Fibroblast of skin of left biceps (primary cell): Measurements from ENCODE around the gene CHTOP.
"Not testable (repeated sequence)": the region's sequence is repeated elsewhere in the genome, so short reads cannot be mapped to it uniquely, and the experiment has no call there.

Experiments
- DNase-seq, 2 experiments: peaks; one replicate each; pipeline ENCODE4 v3.0.0-alpha.2; 2013; ENCODE audit warnings: low read depth in 2 of 2

CHTOP gene

DNA sequence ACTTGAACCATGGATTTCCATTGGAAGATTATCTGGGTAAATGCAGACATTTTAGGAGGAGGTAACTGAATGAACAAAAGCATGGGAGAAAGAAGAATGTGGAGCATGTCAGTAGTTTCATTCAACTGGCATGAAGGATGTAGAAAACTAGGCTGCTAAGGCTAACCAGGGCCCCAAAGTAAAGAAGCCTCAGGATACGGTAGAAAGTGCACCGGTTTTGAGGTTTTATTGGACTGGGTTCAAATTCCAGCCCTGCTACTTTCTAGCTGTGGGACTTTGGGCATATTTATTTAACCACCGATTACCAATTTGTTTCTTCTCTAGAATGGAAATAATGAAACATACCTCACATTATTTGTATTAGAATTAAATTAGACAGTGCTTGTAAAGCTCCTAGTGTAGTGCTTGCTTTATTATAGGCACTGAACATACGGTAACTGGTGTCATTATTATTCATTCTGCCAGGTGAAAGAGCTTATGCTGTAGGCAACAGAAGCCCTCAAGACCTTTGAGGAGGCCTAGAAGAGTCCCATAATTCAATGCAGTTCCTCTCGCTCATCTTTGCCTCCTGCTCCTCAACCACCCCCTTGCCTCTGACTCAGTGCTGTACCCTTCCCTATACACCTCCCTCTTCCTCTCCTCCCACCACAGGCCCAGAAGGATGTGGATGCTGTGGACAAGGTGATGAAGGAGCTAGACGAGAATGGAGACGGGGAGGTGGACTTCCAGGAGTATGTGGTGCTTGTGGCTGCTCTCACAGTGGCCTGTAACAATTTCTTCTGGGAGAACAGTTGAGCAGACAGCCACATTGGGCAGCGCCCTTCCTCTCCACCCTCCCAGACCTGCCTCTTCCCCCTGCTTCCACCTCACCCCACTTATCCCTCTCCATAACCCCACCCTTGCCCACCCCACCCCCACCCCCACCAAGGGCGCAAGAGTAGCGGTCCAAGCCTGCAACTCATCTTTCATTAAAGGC lies 2.5 kb upstream of the CHTOP start:
- DNase-seq = no peak

DNA sequence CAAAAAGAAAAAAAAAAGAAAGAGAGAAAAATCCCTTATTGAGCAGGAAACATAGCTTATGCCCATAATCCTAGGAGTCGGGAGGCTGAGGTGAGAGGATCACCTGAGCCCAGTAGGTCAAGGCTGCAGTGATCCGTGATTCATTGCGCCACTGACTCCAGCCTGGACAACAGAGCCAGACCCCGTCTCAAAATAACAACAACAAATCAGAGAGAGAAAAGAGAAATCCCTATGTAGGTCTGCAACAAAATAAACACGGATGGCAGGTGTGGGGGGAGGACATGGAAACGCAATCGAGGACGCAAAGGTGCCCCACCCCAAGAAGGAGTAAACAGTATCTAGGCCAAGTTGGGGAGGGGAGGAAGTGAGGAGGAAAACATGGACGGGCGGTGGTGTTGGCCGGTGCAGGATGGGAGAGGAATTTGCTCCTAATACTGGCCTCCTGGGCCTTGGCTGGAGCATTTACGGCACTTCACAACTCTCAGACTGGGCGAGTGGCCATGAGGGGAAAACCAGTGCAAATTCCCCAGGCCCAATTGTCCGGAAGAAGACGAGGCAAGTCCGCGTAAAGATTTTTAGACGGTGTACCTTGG lies 609 bp upstream of the CHTOP start:
- no peak for DNase-seq

DNA sequence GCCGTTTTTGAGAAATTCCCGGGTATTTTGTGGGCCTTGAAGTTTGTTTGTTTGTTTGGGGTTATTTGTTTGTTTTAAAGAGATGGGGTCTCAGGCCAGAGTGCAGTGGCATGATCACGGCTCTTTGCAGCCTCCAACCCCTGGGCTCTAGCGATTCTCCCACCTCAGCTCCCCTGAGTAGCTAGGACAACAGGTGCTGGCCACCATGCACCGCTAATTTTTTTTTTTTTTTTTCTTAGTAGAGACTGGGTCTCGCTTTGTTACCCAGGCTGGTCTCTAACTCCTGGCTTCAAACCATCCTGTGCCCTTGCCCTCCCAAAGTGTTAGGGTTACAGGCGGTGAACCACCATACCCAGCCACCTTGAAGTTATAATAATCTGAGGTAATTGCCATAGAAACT lies 2.0 kb downstream of the CHTOP start:
- DNase-seq = no peak

DNA sequence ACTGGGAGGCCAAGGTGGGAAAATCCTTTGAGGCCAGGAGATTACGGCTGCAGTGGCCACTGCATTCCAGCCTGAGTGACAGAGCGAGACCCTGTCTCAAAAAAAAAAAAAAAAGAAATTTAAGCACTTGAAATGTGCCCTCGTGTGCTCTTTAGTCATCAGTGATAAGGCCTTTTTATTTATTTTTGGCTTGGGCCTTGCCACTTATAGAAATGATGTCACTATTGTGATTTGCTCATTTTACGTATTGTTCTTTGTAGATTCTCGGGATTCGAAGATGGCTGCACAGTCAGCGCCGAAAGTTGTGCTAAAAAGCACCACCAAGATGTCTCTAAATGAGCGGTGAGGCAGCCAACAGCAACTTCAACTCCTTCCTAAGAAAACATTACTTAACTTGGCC lies 2.4 kb downstream of the CHTOP start:
- DNase-seq = no peak

DNA sequence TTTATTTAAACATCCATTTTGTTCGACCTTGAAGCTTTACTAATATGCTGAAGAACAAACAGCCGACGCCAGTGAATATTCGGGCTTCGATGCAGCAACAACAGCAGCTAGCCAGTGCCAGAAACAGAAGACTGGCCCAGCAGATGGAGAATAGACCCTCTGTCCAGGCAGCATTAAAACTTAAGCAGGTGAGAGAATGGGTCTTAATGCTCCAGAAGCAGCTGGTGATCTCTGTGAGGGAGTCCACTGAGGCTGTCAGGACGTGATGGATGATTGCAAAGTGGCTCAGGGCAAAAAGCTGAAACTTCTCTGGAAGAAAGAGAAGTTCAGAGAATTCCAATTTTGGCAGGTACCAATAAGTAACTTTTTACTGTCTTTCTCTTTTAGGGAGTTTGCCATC lies 4.4 kb downstream of the CHTOP start:
- DNase-seq = no peak

DNA sequence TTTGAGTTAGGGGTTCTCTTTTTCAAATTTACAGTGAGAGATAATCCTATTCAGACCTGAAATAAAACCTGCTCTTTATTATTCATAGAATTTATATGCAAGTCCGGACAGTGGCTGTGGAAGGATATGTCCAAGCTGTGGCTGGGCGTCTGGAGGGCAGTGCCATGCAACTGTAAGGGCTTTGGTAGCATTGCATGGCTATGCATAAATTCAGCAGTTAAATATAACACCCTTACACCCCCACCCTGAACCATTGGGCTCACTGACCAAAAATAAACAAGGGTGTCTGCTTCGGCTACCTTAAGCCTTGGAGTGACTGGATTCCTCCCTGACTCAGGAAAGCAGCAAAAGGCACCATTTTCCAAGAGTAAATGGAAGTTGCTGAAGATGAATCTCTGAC lies 5.4 kb downstream of the CHTOP start:
- no peak for DNase-seq

DNA sequence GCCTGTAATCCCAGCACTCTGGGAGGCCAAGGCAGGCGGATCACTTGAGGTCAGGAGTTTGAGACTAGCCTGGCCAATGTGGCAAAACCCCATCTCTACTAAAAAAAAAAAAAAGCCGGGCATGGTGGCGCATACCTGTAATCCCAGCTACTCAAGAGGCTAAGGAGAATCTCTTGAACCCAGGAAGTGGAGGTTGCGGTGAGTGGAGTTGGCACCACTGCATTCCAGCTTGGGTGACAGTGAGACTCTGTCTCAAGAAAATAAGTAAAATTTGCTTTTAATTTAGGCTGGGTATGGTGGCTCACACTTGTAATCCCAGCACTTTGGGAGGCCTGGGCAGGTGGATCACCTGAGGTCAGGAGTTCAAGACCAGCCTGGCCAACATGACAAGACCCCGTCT lies 6.3 kb downstream of the CHTOP start:
- DNase-seq = not testable (repeated sequence)

DNA sequence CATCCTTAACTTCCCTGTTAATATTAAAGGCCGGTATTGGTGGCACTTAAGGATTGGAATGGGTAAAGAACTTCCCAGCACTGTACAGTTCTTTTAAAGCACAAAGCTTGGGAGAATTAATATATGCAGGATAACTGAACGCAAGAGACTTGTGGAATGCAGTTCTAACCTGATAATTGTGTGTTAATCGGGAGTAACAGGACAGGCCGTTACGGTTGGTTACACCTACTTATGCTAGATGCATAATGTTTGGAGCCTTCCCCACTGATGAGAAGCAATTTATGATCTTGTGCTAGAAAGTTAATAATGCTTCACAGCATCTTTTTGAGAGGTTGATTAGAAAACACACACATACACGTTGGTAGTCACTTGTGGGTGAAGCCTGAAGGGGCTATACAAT lies 7.0 kb downstream of the CHTOP start:
- DNase-seq = no peak

DNA sequence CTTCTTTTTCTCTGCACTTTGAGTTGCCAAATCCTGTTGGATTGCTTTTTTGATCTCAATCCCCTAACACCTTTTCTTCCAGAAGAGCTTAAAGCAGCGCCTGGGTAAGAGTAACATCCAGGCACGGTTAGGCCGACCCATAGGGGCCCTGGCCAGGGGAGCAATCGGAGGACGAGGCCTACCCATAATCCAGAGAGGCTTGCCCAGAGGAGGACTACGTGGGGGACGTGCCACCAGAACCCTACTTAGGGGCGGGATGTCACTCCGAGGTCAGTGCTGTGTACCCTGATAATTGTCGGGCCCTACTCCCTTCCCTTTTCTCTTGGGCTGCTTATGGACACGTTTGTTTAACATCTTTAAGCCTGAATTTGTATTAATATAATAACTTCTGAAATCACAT lies 8.3 kb downstream of the CHTOP start:
- no peak for DNase-seq

DNA sequence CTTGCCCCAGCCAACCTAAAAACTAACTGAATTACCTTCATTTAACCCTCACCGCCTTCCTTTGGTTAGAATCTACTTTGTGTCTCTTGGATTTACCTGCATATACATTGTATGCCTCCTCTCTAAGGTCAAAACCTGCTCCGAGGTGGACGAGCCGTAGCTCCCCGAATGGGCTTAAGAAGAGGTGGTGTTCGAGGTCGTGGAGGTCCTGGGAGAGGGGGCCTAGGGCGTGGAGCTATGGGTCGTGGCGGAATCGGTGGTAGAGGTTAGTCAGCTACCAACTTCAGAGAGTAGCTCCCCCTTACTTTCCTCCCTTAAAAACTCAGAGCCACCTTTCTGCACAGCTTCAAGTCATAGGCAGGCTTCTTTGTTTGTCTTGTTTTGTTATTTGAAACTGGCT lies 9.2 kb downstream of the CHTOP start:
- no peak for DNase-seq

DNA sequence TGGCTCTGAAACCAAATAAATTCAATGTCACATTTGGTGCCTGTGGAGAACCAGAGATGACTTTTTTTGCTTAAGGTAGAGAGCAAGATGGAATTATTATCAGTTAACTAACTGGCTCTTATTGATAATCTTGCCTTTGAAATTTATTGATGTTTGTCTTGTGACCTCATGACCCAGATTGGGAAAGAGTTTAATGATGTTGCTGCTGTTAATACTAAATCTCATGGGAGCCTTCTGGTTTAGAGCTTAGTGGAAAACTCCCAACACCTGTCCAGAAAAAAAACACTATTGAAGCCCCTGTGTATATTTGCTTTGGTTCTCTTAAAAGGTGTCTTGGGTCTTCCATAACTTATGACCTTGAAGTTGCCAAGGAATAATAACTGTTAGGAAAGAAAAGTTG lies 9.9 kb downstream of the CHTOP start:
- no peak for DNase-seq

DNA sequence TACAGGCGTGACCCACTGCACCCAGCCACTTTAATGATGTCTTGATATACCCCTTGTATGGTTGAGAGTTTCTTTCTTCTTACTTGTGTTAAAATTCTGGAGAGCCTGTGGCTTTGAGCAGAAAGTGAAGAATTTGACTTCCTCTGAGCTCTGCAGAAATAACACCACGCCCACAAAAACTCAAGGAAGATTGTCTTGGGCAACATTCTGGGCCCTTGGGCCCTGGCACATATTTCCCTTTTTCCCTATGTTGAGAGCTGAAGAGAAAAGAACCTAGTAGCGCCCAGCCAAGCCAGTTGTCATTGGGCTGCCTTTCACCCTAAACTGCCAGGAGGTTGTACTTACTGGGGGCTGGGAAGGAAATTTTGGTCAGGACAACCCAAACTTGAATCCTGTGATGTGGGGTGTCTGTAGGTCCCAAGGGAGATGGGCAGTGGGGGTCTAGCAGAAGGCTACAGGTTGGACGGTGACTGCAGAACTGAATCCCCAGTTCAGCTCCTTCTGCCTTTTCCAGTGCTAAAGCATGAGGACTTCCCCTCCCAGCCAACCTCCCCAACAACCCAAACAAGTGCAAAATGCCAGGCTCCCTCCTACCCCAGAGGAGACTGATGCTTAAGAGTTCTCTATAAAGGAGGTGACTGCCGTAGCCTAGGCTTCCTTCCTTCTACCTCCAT lies 12.9 kb downstream of the CHTOP start:
- no peak for DNase-seq

DNA sequence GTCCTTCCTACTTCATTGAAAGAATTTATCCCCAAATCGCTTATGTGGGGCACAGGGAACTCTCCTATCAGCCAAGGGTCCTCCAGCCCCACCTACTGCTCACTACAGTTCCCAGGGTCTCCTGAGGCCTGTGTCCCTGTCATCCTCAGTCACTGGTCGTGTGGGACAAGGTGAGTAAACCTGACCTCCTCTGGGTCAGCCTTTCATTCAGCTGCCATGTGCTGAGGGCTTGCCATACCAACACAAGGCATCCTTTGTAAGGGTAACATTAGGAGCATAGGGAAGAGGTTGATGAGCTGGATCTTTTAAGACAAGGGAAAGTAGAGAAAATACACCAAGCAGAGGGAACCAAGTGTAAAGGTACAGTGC lies 13.5 kb downstream of the CHTOP start:
- DNase-seq = no peak

DNA sequence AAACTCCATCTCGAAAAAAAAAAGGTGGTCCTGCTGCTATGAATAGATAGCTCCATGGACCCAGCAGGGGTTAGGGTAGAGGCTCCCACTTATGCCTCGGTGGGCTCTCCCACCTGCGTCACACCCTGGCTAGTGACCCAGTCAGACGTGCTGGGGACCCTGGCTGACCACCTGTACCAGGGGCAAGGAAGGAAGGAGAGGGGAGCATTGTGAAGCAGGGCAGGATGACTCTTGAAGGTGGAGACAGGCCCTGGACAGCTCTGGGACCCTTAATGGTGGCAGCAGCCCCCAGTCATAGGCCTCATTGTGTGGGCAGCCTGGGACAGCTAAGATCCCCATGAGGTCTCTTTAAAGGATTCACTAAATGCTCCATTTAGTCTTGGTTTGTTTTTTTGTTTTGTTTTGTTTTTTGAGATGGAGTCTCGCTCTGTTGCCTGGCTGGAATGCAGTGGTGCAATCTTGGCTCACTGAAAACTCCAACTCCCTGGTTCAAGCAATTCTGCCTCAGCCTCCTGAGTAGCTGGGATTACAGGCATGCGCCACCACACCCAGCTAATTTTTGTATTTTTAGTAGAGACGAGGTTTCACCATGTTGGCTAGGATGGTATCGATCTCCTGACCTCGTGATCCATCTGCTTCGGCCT lies 14.3 kb downstream of the CHTOP start:
- DNase-seq = no peak

DNA sequence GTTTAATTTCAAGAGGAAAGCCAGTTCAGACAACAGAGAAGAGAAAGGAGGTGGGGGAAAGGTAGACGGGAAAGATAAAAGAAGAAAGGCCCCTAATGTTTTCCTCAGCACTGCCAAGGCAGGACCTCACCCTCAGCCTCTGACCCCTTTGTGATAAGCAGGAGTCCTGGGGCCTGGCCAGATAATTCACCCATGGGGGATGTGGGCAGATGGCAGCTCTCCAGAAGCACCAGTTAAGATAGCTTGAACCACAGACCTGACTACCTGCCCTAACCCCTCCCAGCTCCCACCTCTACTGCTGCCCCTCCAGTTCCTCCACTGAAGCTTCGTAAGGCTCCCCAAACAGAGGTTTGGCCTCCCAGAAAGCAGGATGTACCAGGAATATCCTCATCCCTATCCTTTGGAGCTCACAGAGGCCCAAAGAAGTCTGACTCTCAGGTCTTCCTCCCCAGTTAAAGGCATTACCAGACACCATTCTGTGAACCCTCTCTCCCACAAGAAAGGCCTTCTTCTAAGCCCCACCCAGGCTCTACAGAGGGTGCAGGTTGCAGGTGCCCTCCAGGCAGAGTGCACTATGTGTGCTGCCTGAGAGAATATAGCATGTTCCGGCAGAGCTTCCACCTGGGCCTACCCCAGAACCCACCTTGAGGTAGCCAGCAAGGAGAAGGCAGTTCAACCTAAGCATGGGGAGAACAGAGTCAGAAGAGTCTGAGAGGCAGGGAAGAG lies 15.4 kb downstream of the CHTOP start:
- DNase-seq = no peak

DNA sequence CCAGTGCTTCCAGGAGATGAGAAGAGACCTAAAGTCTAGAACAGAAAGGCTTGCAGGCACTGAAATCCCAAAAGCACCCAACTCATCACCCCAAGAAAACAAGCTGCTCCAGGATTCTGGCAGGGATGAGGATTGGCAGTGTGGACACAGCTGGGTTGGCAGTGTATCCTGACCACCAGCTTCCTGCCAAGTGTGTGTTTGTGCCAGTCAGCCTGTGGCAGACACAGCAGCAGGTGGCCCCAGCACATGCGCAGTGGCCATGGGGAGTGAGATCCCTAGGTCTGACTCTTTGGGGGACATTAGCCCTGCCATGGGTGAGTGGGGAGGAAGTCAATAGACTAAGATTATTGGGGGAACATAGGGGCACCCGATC lies 16.0 kb downstream of the CHTOP start:
- no peak for DNase-seq

DNA sequence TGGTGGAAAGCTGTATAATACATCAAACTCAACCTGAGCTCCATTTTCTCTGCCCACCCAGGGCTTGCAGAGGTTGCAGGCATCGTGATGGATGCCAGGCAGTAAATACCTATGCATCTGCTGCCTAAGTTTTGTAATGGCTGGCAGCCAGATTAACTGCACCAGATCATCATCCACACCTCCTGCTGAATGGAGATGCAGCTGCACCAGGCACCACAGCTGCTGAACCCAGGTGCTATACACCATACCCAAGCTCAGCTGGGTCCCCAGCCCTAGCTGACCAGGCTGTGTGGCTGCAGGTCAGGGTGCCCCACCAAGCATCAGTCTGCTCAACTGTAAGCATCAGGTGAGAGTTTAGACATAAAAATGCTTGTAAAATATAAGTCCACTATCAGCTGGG lies 17.9 kb downstream of the CHTOP start:
- no peak for DNase-seq

DNA sequence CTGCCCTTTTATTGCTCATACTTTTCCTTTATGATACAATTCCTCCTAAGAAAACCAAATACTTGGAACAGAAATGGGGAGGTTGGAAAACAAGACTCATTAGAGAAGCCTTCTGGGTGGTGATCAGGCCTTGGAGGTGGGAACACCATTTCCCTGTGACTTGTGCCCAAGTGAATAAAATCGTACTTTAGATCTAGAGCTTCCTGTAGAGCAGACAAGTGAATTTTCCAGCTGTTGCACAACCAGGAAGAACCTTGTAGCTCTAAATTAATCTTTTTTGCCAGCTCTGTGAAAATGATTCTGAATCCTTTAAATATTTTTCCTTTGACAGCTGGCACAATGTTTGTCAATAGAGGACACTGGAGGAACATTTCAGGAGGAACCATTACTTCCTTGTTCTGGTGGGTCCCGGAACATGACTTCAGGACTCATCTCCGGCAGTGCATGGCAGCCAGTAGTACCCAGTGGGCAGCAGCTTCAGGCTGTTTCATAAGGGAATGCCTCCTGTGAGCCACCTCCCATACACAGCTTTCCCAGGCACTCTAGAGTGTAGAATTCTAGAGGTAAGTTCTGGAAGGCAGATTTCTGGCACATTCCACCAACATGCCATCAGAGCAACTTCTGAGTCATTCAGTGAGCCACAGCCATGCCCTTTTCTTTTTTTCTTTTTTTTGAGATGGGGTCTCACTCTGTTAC lies 19.1 kb downstream of the CHTOP start:
- no peak for DNase-seq

DNA sequence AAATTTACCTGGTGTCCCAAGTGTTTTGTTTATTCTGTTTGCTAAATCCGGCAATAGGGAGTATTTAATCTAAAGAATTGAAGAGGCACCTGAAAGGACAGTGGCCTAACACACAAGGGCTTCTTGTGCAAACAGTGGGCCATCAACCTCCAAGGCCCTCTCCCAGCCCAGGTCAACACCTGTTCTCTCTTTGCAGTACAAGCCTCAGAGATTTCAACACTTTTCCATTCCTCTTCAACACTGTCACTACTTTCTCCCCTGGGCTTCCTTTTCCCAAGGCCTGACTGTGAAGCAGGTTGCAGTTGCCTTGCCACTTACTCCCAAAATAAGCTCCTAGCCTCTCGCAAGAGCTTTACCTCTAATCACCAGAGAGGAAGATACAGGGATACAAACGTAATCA lies 21.5 kb downstream of the CHTOP start:
- DNase-seq = no peak

DNA sequence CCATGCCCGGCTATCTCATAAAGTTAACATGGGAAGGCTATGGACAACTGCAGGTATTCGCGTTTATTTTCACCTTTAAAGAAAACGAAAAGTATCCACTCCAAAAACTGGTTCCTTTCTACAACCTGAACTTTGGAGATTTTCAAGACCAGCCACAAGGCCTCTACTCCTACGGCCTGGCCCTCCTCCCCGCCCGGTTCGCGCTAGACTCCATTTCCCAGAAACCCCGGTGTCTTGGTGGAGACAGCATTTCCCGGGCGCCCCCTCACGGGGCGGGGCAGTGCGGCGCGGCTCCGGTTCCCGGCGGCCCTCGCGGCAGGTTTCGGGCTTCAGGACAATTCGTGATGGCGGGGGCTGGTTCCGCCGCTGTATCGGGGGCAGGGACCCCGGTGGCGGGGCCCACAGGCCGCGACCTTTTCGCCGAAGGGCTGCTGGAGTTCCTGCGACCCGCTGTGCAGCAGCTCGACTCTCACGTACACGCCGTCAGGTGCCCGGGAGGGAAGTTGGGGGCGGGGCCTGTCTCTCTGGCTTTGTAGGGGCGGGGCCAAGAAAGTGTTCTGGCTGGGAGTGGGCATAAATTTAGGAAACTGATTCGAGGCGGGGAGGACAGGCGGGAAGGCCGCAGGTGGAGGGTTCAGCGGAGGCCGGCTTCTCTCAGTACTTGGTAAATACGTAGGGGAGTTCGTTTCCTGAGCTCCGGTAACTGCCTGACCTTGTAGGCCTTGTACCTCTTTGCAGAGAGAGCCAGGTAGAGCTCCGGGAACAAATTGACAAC lies 24.7 kb downstream of the CHTOP start, which contains the start of gene SNAPIN:
Gene SNAPIN (plus strand): TSS at position 304 of the 775 bp plus-strand sequence. CDS start 41 bp downstream, at position 345.
- DNase-seq = peak; percentile 60 to 70
